Measurements from ENCODE around the gene CAPN12.
"Not testable (repeated sequence)": the region's sequence is repeated elsewhere in the genome, so short reads cannot be mapped to it uniquely, and the experiment has no call there.

DNA sequence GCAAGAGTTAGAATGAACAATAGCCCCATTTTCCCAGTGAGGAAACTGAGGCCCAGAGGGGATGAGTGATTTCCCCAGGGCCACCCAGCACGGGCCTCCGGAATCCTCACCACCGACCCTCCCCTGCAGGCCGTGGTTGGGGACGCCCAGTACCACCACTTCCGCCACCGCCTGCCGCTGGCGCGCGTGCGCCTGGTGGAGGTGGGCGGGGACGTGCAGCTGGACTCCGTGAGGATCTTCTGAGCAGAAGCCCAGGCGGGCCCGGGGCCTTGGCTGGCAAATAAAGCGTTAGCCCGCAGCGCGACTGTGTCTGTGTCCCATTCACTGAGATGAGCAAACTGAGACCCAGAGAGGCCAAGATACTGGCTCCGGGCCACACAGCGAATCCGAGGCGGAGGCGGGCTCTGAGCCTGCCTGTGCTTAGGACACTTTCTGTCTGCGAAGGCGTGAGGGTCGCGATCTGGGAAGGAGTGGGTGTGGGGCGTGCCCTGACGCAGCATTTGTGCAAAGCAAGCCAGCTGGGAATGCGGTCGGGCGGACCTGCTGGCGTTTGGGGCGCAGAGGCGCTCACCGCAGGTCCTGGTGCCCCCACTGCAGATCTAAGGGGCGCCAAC is 47.3 kb upstream of the CAPN12 start:
- TF ChIP-seq CTCF (conservative IDR thresholded peaks at IDR 0.05; ENCODE audit: low read depth, low read length); MXI1 (IDR thresholded peaks at IDR 0.05; ENCODE audit: borderline replicate concordance, low read depth, low read length); POLR2A (IDR thresholded peaks at IDR 0.05; ENCODE audit: low read depth, low read length); FOS (IDR thresholded peaks at IDR 0.05; ENCODE audit: low read depth, low read length); RCOR1 (IDR thresholded peaks at IDR 0.05; ENCODE audit: insufficient replicate concordance, low read length); RFX5 (IDR thresholded peaks at IDR 0.05; ENCODE audit: low read depth, low read length); RAD21 (IDR thresholded peaks at IDR 0.05; ENCODE audit: low read length); MAFK (IDR thresholded peaks at IDR 0.05; ENCODE audit: low read depth, low read length); BHLHE40 (IDR thresholded peaks at IDR 0.05; ENCODE audit: low read depth, low read length): not testable (repeated sequence)
- TF ChIP-seq, protein P1, sequence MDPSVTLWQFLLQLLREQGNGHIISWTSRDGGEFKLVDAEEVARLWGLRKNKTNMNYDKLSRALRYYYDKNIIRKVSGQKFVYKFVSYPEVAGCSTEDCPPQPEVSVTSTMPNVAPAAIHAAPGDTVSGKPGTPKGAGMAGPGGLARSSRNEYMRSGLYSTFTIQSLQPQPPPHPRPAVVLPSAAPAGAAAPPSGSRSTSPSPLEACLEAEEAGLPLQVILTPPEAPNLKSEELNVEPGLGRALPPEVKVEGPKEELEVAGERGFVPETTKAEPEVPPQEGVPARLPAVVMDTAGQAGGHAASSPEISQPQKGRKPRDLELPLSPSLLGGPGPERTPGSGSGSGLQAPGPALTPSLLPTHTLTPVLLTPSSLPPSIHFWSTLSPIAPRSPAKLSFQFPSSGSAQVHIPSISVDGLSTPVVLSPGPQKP (IDR thresholded peaks at IDR 0.05; ENCODE audit: borderline replicate concordance, low read depth, low read length), result not testable (repeated sequence)

Data from IMR-90 (cell line).